Fibroblast of pulmonary artery (primary cell): ENCODE results near the gene TBX21.

Experiments used
- DNase-seq: peaks from one replicate; pipeline ENCODE4 v3.0.0-alpha.2; 2010; ENCODE audit warnings: low read depth
- H3K4me3 ChIP-seq: replicated peaks from 2 replicates; pipeline ENCODE4 v1.5.1; 2011; ENCODE audit warnings: low read depth, mild to moderate bottlenecking, control low read depth, low read length, moderate library complexity
- TF ChIP-seq, protein P1 (sequence below): IDR thresholded peaks from 2 replicates; pipeline ENCODE4 v1.5.1; 2011; ENCODE audit warnings: mild to moderate bottlenecking, control low read depth, low read length, inconsistent platforms; ENCODE audit errors: missing control alignments

The TBX21 gene

DNA sequence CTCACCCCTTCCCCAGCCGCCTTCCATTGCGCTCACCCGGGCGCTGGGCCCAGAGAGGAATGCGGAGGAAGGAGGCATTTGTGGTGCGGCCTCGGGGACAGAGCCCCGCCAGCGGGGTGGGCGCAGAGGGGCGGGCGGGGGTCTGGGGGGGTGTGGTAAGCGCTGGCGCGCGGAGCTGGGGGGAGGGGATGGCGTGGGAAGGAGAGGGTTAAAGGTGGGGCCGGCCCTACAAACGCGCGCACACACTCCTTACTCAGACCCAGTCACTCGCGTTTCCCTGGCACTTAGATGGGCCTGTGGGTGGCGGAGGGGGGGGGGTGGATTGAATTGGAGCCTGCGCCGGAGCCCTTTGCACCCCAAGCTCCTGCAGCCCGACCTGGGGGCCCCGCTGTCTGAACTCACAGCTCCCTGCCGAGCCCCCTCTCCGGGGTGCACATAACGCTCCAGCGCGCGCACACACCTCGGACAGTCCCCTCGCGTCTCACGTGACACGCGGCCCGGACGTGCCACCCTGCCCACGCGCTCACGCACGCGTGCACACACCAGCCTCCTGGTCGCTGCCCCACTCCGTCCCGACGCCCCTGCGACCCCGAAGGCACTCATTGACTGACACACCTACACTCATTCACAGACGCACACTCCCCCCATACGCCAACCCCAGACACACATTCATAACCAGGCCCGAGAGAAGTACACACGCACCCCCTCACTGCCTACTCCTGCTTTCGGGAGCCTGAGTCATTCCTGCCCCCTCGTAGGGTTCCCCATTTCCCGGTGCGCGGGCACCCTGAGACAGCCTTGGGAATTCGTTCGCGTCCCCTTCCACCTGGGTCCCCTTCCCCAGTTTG is 38.2 kb upstream of the TBX21 start:
- DNase-seq, result peak; percentile 69
- peak overlapping the region; percentile 64 for H3K4me3 ChIP-seq
- TF ChIP-seq, protein P1, sequence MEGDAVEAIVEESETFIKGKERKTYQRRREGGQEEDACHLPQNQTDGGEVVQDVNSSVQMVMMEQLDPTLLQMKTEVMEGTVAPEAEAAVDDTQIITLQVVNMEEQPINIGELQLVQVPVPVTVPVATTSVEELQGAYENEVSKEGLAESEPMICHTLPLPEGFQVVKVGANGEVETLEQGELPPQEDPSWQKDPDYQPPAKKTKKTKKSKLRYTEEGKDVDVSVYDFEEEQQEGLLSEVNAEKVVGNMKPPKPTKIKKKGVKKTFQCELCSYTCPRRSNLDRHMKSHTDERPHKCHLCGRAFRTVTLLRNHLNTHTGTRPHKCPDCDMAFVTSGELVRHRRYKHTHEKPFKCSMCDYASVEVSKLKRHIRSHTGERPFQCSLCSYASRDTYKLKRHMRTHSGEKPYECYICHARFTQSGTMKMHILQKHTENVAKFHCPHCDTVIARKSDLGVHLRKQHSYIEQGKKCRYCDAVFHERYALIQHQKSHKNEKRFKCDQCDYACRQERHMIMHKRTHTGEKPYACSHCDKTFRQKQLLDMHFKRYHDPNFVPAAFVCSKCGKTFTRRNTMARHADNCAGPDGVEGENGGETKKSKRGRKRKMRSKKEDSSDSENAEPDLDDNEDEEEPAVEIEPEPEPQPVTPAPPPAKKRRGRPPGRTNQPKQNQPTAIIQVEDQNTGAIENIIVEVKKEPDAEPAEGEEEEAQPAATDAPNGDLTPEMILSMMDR, result no peak

DNA sequence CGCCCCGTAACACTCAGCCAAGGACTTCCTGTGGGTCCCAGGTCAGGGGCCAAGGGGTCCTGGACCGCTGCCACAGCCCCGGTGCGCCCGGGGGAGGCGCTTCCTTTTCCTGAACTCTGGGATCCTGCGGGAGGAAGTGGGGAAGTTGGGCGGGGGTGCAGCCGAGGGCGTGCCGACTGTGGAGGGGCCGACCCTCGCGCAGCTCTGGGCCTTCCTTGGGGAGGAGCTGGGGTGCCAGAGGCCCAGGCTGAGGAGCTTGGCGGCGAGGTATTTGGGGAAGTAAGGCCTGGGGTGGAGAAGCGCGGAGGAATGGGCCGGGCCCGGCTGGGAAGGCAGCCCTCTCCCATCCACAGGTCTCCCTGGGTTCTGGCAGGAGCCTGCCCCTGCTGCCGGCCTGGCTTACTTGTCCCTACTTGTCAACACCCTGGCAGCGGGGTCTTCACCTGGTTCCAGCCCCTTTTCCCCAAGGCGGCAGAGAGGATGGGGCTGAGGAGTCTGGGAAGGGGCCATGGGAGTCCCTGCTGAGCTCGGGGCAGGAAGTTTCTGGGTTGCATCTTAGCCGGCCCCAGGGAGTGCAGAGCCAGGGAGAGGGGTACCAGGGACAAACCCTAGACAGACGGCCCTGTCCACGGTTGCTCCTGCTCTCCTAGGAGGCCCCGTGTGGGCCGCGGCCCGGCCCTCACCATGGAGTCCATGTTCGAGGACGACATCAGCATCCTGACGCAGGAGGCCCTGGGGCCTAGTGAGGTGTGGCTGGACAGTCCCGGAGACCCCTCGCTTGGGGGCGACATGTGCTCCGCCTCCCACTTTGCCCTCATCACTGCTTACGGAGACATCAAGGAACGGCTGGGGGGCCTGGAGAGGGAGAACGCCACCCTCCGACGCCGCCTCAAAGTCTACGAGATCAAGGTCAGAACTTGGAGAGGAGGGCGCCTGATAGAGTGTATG is 37.3 kb upstream of the TBX21 start:
- peak overlapping the region; percentile 64 for H3K4me3 ChIP-seq
- DNase-seq, result peak; percentile 59
- TF ChIP-seq, protein P1, result no peak

GRCh38 chr17:47696717-47697642 is 36.1 kb upstream of the TBX21 start:
- no peak for DNase-seq
- H3K4me3 ChIP-seq, result no peak overlapping the region
- TF ChIP-seq, protein P1, result no peak

- H3K4me3 ChIP-seq, result no peak overlapping the region
- no peak for DNase-seq
- TF ChIP-seq, protein P1, result no peak
Observed at GRCh38 chr17:47697906-47698711, 34.9 kb upstream of the TBX21 start.

- TF ChIP-seq, protein P1, result peak; percentile 83
- DNase-seq, result peak; percentile 57
- no peak overlapping the region for H3K4me3 ChIP-seq
Observed at GRCh38 chr17:47698749-47699535, 34.1 kb upstream of the TBX21 start.
